GM18508 (cell line): ENCODE results near the gene SOX5.

Experiments
- ATAC-seq: cut with Tn5 transposase; IDR thresholded peaks from one replicate; pipeline ENCODE4 v1.9.1; 2021; ENCODE audit warnings: moderate number of reproducible peaks; ENCODE audit not compliant: insufficient read depth, unreplicated experiment

Gene SOX5

DNA sequence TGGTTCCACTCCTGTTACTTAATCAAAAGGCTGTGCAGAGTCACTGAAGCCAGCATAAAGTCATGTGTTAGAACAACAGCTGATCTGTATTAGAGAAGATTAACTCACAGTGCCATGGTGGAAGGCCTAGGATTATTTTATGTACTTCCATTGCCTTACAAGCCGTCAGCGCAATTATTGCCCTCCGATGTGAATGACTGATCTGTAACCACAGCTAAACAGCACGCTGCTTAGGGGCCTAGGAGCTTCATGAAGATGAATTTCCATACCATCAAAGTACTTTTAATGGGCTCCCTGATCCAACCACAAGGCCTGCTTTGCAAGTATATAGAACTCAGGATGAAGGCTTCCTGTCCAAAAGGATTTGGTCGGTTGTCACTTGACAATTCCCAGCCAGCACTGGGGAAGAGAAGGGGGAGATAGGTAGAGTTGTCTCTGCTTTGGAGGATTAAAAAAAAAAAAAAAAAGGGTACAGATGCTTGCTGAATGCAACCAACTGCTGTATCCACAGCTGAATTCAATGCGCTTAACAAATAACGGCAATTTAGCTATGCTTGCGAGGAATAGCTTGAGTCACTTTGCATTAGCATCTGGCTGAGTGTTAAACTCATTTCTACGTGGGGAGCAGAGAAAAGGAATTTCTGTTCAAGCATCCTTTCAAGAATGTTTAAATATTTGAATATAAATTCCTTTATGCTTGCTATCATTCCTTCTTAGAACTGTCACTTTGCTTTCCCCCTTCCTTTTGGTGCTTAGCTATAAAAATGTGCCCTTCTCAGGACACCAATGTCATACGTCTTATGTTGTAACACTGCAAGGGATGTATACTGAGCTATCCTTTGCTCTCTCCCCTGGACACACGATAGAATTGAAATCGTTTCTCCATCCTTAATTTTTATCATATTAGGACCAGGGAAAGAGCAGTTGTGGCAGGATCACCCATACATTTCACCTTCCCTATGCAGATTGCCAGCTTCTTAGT, 387.8 kb downstream of the SOX5 start:
- no peak for ATAC-seq

DNA sequence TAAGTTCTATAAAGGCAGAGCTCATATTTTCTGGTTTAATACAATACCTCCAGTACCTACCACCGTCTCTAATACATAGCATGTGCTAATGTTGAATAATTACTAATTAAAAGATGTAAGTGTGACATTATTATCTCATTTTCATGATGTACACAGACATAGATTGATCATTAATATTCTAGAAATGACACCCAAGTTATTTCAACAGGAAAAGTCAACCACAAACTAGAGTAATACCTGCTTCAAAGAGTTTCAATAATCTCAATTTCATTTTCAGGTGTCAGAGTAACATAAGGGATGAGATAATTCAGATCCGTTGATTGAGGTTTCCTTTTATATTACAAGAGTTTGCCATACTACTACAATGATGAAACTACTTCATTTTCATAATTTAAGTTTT, 388.9 kb downstream of the SOX5 start:
- ATAC-seq, result peak; percentile 92

DNA sequence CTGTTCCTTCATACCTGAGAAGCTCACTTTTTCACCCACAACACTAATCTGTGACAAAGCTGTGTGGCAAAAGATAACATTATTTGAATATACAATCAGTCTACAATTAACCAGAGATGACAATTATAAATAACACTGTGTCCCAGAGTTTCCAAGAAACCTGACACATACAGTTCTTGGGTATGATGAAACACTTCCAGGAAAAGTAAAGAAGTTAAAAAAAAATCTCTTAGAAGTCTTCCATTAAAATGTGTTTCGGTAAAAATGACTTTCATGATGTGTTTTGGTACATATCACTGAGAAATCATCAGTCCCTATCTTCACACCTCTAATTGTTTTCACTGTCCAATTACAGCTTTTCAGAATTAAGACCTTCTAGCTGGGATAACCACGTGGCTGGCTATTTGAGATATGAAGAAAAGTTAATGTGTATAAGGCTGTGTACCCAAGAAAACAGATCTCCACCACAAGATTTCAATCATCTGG, 390.2 kb downstream of the SOX5 start:
- no peak for ATAC-seq

DNA sequence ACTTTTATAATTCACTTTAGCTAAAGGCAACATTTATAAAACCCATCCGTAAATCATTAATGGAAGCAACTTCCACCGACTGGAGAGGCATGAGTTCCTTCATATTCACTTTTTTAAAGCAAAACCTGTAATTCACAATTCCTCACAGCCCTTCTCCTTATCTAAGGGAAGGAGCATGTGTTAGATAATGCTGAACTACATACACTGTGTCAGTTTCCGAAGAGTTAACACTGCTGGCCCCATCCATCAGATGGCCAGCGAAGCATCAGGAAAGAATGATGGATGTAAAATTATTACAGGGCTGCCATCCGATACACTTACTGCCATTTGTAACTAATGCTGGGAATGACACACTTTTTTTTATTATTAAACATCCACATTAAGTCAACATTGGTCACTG, 392.8 kb downstream of the SOX5 start:
- ATAC-seq, result no peak

DNA sequence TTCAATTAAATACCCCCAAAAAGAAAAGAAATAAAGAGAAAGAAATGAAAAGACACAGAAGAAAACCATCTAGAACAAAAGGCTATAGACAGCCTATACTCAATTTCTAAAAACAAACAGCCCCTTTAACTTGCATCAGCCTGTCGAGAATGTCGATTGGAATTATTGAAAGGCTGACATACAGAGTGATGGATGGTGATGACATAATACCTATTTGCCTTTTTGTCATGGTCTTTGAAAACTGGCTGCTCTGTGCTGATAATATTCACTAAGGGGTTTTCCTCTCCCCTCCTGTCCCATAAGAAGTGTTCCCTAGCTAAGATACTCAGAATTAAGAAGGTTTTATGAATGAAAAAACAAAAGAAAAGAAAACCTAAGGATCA, 393.7 kb downstream of the SOX5 start:
- no peak for ATAC-seq

DNA sequence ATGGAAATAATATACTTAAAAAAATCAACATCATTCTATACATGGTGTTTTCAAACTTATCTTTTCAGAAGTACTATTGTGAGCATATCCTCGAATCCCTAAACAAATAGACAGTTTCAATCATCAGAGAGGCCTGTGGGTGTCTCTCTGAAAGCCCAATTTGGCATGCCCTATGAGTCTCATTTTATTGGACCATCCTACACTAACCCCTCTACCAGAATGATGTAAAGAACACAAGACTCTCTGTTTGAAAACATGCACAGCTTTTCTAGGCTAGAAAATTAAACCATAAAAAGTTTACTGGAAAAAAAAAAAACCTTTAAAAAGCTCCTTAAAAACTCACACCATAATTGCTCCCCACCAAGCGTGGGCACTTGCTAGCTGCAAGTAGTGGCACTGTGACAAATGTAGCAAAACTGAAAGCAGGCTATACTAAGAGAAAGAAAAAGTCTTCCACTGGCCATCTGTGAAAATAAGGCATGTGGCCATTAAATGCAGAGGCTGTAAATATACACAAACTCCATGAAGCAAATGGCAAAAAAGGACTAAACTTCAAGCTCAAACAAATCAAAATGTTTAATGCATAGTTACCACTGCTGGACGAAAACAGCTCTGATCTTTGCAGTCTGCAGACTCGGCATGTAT, 394.2 kb downstream of the SOX5 start:
- ATAC-seq, result no peak

DNA sequence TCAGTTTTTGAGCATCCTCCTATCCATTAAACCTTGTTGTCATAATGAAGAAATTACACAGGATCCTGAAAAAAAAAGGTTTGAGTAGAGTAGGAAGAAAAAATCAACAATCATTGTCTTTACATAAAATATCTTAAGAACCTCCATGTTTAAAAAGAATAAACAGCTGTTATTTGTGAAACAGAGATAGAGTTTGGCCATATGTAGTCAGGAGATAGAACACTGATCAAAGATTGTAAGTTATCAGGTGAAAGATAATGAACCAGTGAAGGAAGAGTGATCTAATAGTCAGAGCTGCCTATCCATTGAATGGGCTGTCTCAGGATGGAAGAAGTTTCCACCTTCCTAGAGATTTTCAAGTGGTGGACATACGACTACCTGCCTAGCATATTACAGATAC, 397.1 kb downstream of the SOX5 start:
- no peak for ATAC-seq

DNA sequence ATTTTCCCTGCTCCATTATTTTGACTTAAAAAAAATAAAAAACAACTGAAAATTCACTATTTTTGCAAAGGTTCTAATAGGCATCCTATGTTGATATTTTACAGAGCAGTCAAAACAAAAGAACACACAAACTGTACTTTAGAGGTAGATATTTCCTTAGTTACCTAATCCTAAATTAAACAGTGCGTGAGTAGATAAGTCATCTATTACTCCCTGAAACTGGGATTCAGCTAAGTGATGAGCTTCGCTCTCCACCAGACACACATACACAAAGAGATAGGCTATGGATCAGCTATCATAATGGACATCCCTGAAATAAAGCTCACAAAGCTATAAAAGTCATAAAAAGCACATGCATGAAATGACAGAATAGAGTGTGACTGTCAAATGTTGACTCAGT, 398.7 kb downstream of the SOX5 start:
- ATAC-seq, result no peak

DNA sequence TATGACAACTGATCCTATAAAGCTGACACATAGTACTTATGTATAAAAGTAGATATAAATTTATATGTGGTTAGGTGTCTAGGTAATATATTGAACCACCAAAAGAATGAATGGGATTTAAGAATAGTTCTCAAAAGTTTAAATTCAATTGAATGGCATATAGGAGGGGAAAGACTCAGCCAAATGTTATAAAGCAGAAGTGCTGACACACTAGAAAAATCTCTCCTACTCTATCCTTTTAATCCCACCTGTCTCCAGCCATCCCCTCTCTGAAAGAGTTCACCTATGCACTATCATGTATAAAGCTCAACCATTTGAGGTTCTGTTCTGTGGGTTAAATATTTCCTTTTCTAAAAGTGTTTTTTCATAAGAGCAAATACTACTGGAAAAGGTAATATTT, 400.7 kb downstream of the SOX5 start:
- no peak for ATAC-seq

DNA sequence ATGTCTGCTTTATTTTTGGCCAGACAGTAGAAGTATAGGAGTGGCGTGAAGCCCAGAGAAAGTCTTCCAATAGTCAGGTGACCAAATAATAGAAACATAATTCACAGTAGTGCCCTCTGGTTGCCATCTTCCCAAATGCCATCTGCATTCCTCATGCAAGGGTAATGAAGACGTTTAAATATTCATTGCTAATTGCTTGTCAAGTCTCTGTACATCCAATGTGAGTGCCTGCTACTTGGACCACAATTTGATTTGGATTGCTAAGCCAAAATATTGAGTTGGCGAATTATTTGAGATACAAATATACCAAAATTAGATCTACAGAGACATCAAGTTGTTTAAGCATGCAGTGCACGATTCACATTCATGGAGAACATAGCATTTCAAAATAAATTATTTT, 402.7 kb downstream of the SOX5 start:
- ATAC-seq, result no peak

DNA sequence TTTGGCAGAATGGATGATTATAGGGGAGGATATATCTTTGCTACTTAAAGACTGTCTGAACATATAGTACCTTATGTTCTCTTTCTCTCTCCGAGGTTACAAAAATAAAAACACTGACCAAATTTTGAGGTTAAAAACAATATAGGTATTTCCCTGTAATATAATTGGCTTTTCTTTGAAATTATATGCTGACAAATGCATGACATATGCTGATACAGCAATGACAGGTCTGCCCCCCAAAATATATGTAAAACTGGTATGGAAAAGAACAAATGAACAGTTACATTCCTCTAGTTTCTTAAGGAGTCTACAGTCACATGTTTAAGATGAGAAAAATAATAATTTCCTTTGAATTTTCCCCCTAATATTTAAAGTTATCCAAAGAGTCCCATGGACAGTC, 405.7 kb downstream of the SOX5 start:
- ATAC-seq, result no peak

DNA sequence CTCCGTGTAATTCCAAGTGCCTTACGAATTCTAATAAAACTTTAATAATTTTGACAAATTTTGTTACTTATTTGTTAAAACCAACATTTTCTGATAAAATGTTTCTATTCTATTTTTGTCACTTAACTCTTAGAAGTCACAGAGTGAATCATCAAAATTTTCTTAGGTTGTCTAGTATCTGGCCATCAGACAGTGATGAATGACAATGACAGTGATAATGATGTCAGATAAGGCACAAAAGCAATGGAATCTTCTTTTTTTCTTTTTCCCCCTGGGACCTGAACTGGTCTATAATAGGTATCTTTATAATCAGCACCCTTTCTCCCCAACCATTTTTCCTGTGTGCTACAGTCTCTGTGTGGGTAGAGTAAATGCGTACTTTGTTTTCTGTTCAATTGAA, 407.3 kb downstream of the SOX5 start:
- no peak for ATAC-seq

DNA sequence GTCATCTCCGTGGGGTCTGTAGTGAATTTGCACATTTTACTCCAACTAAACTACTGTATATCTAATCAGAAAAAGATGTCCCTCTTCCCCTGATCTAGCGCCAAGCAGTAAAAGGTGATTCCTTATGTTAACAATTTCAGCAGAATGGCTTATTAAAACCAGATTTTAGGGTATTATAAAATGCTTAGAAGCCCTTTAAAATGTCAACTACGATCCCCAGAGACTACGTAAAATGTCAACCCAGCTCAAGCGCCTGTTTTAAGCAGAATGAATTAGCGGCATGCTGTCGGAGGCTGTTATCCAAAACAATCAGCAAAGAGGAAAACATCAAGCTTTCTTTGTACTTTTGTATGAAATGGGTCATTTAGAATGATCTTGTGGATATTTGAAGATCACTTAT, 408.9 kb downstream of the SOX5 start:
- ATAC-seq, result no peak

DNA sequence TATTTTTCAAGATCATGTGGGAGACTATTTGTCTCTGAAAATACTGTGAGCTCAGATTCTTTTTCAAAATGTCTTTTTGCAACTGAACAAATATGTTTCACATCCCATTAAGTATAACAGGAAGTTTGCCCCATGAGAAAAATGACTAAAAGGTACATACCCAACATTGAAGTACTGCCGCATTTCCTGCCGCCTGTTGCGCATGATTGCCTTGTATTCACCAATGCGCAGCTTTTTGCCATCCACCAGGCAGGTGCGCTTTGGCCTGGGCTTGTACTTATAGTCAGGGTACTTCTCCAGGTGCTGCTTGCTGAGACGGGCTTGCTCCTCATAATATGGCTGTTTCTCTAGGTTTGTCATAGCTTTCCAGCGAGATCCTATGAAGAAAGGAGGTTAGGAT, 413.2 kb downstream of the SOX5 start:
- peak; percentile 91 for ATAC-seq

DNA sequence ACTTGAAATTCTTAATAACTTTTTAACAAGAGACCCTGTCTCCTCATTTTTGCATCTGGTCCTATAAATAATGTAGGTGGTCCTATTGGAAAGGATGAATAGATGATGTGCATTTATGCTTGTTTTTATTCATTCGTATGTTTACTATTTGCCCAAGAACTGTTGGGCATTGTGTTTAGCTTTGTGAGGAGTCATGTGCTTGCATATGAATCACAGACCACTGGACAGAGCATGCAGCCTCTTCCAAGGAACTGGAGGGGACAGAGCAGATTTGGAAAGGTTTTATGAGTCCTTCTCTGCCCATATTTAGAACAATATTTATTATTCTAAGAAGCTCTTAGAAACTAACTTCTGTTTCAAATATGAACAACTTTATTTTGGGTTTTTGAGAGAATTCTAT, 414.0 kb downstream of the SOX5 start:
- ATAC-seq, result no peak

DNA sequence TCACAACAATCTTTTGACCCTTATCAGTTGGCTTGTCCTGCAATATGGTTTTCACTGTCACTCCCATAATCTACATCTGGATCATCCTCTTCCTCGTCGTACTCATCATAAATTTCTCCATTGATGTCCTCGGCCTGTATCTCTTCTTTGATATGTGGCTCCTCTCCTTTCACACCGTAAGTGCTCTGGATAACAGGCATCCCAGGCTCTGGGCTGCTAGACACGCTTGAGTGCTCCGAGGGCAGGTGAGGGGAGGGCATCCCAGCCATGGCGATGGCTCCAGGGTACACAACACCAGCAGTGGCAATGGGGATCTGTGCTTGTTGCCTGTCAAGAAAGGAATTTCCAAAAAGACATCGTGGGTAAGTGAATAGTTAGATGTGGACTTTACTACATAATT, 415.3 kb downstream of the SOX5 start:
- no peak for ATAC-seq

DNA sequence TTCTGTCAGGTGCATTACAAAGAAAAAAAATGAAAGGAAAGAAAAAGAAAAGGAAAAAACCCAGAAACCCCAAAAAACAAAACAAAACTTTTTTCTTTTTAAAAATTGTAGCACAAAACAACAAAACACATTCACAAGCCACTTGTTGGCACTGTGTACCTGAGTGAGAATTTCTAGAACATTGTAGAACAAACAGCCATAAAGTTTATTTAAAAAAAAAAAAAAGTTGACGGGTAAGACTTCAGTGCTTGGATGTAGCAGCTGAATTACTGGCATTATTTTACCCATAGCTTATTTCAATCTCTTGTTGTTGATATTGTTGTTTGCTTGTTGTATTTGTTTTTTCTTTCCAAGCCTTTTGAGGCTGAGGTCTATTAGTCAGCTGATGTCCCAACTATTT, 415.8 kb downstream of the SOX5 start:
- ATAC-seq, result no peak

DNA sequence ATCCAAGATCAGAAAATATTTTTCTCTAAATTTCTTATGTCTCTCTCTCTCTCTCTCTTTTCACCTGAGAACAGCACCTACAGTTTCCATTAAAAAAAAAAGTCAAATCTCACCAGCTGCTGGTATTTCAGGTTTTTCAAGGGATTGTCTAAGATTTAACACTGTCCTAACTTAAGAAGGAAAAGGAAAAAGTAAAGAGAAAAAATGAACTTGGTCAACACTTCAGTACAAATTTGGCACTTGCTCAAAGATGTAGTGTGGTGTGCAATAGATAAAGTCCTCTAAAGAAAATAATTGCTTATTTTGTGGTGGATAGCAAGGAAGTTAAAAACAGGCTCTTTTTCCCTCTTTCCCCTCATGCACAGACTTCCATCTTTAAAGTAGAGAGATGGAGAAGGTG, 416.2 kb downstream of the SOX5 start:
- ATAC-seq, result no peak

DNA sequence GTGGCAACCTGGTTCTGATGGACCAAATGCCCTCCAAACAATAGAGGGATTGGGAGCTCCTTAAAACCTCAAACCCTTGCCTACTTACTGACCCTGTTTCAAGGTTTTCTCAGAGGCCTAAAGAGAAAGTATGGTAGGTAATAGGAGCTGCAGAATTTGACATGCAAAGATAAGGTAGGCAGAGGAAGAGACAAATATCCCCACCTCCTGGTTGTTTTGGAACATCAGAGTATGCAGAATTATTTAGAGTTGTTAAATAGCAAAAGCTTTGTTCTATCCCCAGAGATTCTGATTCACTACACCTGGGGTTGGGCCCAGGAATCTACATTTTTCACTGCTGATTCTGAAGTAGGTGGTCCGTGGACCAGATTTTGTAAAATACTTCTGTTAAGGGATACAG, 421.2 kb downstream of the SOX5 start:
- no peak for ATAC-seq

DNA sequence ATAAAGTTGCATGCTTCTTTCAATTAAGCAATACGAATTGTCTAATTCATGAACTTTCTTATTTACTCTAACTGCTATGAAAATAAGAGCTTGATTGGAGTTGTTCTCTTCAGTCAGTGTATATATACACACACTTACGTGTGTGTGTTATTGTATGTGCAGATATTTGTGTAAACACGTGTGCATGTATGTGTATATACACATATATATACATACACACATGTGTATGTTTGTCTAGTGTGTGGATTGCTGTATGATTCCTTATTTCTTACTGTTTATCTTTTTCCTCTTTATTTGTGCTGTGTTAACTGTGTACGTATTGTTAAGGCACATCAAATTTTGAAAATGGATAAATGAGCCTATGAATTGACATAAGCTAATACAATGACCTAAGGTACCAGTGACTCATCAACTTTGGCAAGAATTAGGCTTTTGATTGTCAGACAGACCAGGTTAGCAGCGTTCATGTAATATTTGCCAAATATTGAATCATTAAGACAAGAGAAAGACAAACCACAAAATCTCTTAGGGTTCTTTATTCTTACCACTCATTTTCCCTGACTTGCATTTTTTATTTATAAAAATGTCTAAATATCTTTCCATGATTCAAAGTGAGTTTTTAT, 423.9 kb downstream of the SOX5 start:
- no peak for ATAC-seq

DNA sequence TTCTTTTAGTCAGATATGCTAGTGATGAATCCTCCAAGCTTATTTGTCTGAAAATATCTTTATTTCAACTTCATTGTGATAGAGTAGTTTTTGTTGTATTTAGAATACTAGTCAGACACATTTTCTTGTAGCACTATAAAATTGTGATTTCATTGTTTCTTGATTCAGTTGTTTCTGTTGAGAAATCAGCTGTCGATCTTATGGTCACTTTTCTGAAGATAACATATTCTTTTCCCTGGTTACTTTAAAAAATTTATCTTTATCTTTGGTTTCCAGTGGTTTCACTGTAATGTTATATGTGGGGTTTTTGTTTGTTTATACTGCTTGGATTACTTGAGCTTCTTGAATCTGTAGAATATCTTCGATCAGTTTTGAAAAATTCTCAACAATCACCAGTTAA, 426.1 kb downstream of the SOX5 start:
- ATAC-seq, result no peak
